ENCODE measurements around the gene SLC26A2. TPM values are rescaled to one million over a fixed set of nuclear protein-coding genes. Genes with fewer than 3 reads are reported as not detected.
A peak's percentile ranks its signal among the peaks of the same experiment; 100 is the strongest.

The SLC26A2 gene
- total RNA-seq, 1 experiment from 2014 or later = 5.4 TPM

DNA sequence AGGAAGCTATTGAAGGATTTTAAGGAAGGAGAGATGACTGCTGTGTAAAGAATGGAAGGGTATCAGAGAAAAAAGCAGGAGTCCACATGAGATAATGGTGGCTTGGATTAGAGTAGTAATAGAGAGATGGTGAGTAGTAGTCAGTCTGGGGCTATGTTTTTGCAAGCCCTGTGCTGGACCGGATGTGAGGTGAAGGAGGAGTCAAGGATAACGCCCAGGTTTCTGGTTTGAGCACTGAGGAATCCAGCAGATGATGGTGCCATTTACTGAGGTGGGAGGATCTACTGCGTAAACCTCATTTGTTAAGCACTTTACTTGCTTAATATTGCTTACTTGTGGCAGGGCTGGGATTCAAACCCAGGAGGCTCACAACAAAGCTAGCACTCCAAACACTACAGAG, 38.8 kb downstream of the SLC26A2 start:
- no peaks in the 10 kb centered on the region for H3K36me3 ChIP-seq (ENCODE audit: insufficient read depth, low read length)
- H3K27ac ChIP-seq (ENCODE audit: low read length) = peak overlapping the region; percentile 43; the same call in 1 of the 2 replicates
- peaks cover 40% of the 10 kb centered on the region for H3K79me2 ChIP-seq (ENCODE audit: low read length)
- no peaks in the 10 kb centered on the region for H3K9me3 ChIP-seq (ENCODE audit: low read length)
- peak overlapping the region; percentile 96 for H3K9ac ChIP-seq (ENCODE audit: low read length)
- peak overlapping the region; percentile 93 for H3K4me2 ChIP-seq (ENCODE audit: low read depth, low read length, poor library complexity, severe bottlenecking)
- peaks cover 18% of the 10 kb centered on the region for H4K20me1 ChIP-seq (ENCODE audit: insufficient read depth, low read depth, low read length)
- peak overlapping the region; percentile 46; the same call in 1 of the 2 replicates for H2AFZ ChIP-seq (ENCODE audit: low read length)
- H3K4me1 ChIP-seq (ENCODE audit: low read length) = peaks cover 24% of the 10 kb centered on the region
- no peaks in the 10 kb centered on the region for H3K27me3 ChIP-seq (ENCODE audit: low read length)
- DNase-seq = peak; percentile 51
- H3K4me3 ChIP-seq (ENCODE audit: low read length) = peak overlapping the region; percentile 83
- no peaks in the 10 kb centered on the region for H3K9me2 ChIP-seq (replicated peaks; ENCODE audit: insufficient read depth, low read length)

DNA sequence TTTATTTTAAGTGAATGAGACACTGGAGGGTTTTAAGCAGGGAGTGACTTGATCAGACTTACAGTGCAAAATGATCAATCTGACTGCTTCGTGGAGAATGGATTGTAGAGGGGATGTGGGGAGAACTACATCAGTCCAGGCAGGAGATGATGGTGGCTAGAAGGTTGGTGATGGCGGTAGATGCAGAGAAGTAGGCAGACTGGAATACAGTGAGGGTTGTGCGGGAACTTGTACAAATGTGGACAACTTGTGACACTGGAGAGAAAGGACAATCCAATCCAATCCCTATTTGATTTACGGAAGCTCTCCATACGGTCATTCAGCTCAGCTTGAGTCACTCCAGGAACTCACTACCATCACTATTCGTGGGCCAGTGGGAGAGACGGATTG, 39.3 kb downstream of the SLC26A2 start:
- H3K79me2 ChIP-seq (ENCODE audit: low read length) = peaks cover 45% of the 10 kb centered on the region
- no peaks in the 10 kb centered on the region for H3K27me3 ChIP-seq (ENCODE audit: low read length)
- peak overlapping the region; percentile 93 for H3K4me2 ChIP-seq (ENCODE audit: low read depth, low read length, poor library complexity, severe bottlenecking)
- H3K9ac ChIP-seq (ENCODE audit: low read length) = peak overlapping the region; percentile 96
- peaks cover 23% of the 10 kb centered on the region for H4K20me1 ChIP-seq (ENCODE audit: insufficient read depth, low read depth, low read length)
- peak overlapping the region; percentile 46; the same call in 1 of the 2 replicates for H2AFZ ChIP-seq (ENCODE audit: low read length)
- H3K27ac ChIP-seq (ENCODE audit: low read length) = peak overlapping the region; percentile 43
- DNase-seq = no peak
- peaks cover 24% of the 10 kb centered on the region for H3K4me1 ChIP-seq (ENCODE audit: low read length)
- no peaks in the 10 kb centered on the region for H3K9me3 ChIP-seq (ENCODE audit: low read length)
- no peaks in the 10 kb centered on the region for H3K9me2 ChIP-seq (replicated peaks; ENCODE audit: insufficient read depth, low read length)
- peaks cover 5% of the 10 kb centered on the region; the same call in 1 of the 2 replicates for H3K36me3 ChIP-seq (ENCODE audit: insufficient read depth, low read length)
- H3K4me3 ChIP-seq (ENCODE audit: low read length) = peak overlapping the region; percentile 83

- Histone ChIP-seq H3K9ac (ENCODE audit: low read length) (peak within 1 kb of the TSS; percentile 96), H2AFZ (ENCODE audit: low read length) (peak within 1 kb of the TSS; percentile 46; the same call in 1 of the 2 replicates), H3K27me3 (ENCODE audit: low read length) (no peaks in the 10 kb centered on the region), H4K20me1 (ENCODE audit: insufficient read depth, low read depth, low read length) (peaks cover 23% of the 10 kb centered on the region), H3K4me2 (ENCODE audit: low read depth, low read length, poor library complexity, severe bottlenecking) (peak within 1 kb of the TSS; percentile 93), H3K4me1 (ENCODE audit: low read length) (peaks cover 24% of the 10 kb centered on the region), H3K4me3 (ENCODE audit: low read length) (peak within 1 kb of the TSS; percentile 83), H3K36me3 (ENCODE audit: insufficient read depth, low read length) (peaks cover 6% of the 10 kb centered on the region; the same call in 1 of the 2 replicates), H3K27ac (ENCODE audit: low read length) (peak within 1 kb of the TSS; percentile 59), H3K9me3 (ENCODE audit: low read length) (no peaks in the 10 kb centered on the region), H3K79me2 (ENCODE audit: low read length) (peaks cover 48% of the 10 kb centered on the region), H3K9me2 (replicated peaks; ENCODE audit: insufficient read depth, low read length) (no peaks in the 10 kb centered on the region)
- DNase-seq = peak; percentile 98
Measured at GRCh38 chr5:150000256-150000989, 39.9 kb downstream of the SLC26A2 start, which contains the start of the genes HMGXB3 and TIGD6. TSS of gene HMGXB3 (plus strand) at chr5:150000739. CDS start at chr5:150004853, 4,114 bp downstream. TSS of gene TIGD6 (minus strand) at chr5:150000654. CDS start at chr5:149996348, 4,306 bp downstream.

DNA sequence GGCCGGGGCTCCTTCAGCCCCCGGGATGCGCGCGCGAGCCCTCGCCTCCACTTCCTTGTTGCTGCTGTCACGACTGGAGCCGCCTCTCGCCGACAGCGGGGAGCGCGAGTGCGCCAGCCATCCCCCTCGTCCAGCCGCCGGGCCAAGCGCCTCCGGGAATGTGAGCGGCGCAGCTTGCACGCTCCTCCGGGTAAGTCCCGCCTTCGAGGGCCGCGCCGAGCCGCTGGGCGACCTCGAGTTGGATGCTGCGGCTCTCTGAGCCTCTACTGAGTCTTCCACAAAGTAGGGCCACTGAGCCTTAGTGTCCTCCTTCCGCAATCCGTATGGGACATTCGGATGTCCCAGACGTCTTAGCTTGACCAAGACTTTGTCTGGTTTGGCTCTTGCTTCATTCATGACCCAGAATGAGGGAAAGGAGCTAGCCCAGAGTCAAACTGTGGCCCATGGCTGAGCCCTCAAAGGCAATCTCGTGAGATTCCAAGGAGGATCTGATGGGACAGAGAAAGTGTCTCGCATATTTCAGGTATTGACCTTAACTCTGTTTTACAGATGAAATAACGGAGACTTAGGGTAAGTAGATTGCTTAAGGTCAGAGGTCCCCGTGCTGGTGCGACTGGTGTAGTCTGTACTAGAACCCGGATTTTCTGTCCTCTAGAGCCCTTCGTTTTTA, 40.6 kb downstream of the SLC26A2 start:
- no peaks in the 10 kb centered on the region for H3K27me3 ChIP-seq (ENCODE audit: low read length)
- H4K20me1 ChIP-seq (ENCODE audit: insufficient read depth, low read depth, low read length) = peaks cover 27% of the 10 kb centered on the region
- H3K9me3 ChIP-seq (ENCODE audit: low read length) = no peaks in the 10 kb centered on the region
- peak overlapping the region; percentile 96 for H3K9ac ChIP-seq (ENCODE audit: low read length)
- H3K4me2 ChIP-seq (ENCODE audit: low read depth, low read length, poor library complexity, severe bottlenecking) = peak overlapping the region; percentile 93
- DNase-seq = peak; percentile 71
- H3K4me3 ChIP-seq (ENCODE audit: low read length) = peak overlapping the region; percentile 83
- peak overlapping the region; percentile 59 for H3K27ac ChIP-seq (ENCODE audit: low read length)
- peaks cover 54% of the 10 kb centered on the region for H3K79me2 ChIP-seq (ENCODE audit: low read length)
- H2AFZ ChIP-seq (ENCODE audit: low read length) = no peak overlapping the region
- H3K36me3 ChIP-seq (ENCODE audit: insufficient read depth, low read length) = peaks cover 8% of the 10 kb centered on the region; the same call in 1 of the 2 replicates
- peaks cover 24% of the 10 kb centered on the region for H3K4me1 ChIP-seq (ENCODE audit: low read length)
- no peaks in the 10 kb centered on the region for H3K9me2 ChIP-seq (replicated peaks; ENCODE audit: insufficient read depth, low read length)

DNA sequence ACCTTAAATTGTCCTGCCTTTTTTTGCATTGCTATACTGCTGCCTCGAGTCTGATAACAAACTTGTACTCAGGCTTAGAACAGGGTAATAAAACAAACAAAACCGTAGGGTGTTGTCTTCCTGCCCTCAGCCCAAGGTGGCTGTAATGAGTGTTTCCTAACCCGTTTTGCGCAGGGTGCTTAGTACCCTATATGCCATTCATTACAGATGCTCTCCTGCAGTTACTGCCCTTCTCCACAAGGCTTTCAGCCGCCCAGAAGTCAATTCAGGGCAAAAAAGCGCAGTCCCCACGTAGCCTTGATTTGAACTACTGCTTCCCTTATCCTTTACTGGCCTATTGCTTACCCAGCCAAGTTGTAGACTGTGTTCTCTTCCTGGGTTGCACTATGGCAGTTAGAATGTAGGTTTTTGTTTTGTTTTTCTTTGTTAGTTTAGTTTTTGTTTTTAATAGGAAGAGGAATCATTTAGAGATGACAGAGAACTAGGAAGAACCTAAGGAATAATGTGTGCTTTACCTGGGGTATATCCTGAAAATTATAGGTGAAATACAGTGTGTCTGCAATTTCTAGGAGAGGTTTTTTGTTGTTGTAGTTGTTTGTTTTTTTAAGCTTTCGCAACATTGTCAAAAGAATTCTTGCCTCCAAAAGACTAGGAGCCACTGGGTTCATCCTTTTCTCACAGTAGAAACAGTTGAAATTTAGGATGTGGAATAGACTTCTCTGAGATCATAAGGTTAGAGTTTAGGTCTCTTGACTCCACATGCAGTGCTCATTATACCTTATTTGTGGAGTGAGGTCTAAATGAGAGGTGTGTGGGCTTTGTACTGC, 41.3 kb downstream of the SLC26A2 start:
- Histone ChIP-seq H3K4me3 (ENCODE audit: low read length) (peak overlapping the region; percentile 83), H3K4me2 (ENCODE audit: low read depth, low read length, poor library complexity, severe bottlenecking) (peak overlapping the region; percentile 93), H2AFZ (ENCODE audit: low read length) (no peak overlapping the region), H3K27ac (ENCODE audit: low read length) (0 out of 2 replicates have a peak overlapping the region, but pooled peaks have one; percentile 59), H3K9me2 (replicated peaks; ENCODE audit: insufficient read depth, low read length) (no peaks in the 10 kb centered on the region), H3K79me2 (ENCODE audit: low read length) (peaks cover 61% of the 10 kb centered on the region), H3K36me3 (ENCODE audit: insufficient read depth, low read length) (peaks cover 16% of the 10 kb centered on the region; the same call in 1 of the 2 replicates), H3K9ac (ENCODE audit: low read length) (peak overlapping the region; percentile 96), H3K27me3 (ENCODE audit: low read length) (no peaks in the 10 kb centered on the region), H4K20me1 (ENCODE audit: insufficient read depth, low read depth, low read length) (peaks cover 27% of the 10 kb centered on the region), H3K4me1 (ENCODE audit: low read length) (peaks cover 24% of the 10 kb centered on the region), H3K9me3 (ENCODE audit: low read length) (no peaks in the 10 kb centered on the region)
- DNase-seq = peak; percentile 88

DNA sequence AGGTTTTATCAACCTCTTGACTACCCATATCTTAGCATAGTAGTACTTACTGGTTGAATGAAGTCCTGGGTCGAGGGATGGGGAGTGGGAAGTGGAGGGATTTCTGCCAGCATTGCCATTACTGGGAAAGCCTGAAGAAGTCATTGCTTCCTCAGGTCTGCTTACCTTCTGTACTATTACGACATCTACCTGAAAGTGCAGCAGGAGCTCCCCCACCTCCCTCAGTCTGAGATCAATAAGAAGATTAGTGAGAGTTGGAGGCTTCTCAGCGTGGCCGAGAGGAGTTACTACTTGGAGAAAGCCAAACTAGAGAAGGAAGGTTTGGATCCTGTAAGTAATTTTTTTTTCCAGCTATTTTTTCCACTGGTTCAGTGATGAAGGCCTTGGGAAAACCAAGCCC, 45.8 kb downstream of the SLC26A2 start:
- Histone ChIP-seq H3K4me2 (ENCODE audit: low read depth, low read length, poor library complexity, severe bottlenecking) (no peak overlapping the region), H3K9me3 (ENCODE audit: low read length) (no peaks in the 10 kb centered on the region), H4K20me1 (ENCODE audit: insufficient read depth, low read depth, low read length) (peaks cover 24% of the 10 kb centered on the region), H3K27me3 (ENCODE audit: low read length) (no peaks in the 10 kb centered on the region), H3K9ac (ENCODE audit: low read length) (no peak overlapping the region), H3K9me2 (replicated peaks; ENCODE audit: insufficient read depth, low read length) (no peaks in the 10 kb centered on the region), H3K27ac (ENCODE audit: low read length) (no peak overlapping the region), H2AFZ (ENCODE audit: low read length) (no peak overlapping the region), H3K4me1 (ENCODE audit: low read length) (peaks cover 13% of the 10 kb centered on the region), H3K4me3 (ENCODE audit: low read length) (no peak overlapping the region), H3K79me2 (ENCODE audit: low read length) (peaks cover 93% of the 10 kb centered on the region), H3K36me3 (ENCODE audit: insufficient read depth, low read length) (peaks cover 56% of the 10 kb centered on the region)
- DNase-seq = no peak

GRCh38 chr5:150007050-150007449, 46.5 kb downstream of the SLC26A2 start:
- no peaks in the 10 kb centered on the region for H3K27me3 ChIP-seq (ENCODE audit: low read length)
- peaks cover 19% of the 10 kb centered on the region for H4K20me1 ChIP-seq (ENCODE audit: insufficient read depth, low read depth, low read length)
- peaks cover 89% of the 10 kb centered on the region for H3K79me2 ChIP-seq (ENCODE audit: low read length)
- H3K27ac ChIP-seq (ENCODE audit: low read length) = no peak overlapping the region
- peaks cover 61% of the 10 kb centered on the region for H3K36me3 ChIP-seq (ENCODE audit: insufficient read depth, low read length)
- H2AFZ ChIP-seq (ENCODE audit: low read length) = no peak overlapping the region
- no peak overlapping the region for H3K9ac ChIP-seq (ENCODE audit: low read length)
- H3K4me3 ChIP-seq (ENCODE audit: low read length) = no peak overlapping the region
- no peaks in the 10 kb centered on the region for H3K9me2 ChIP-seq (replicated peaks; ENCODE audit: insufficient read depth, low read length)
- peaks cover 8% of the 10 kb centered on the region for H3K4me1 ChIP-seq (ENCODE audit: low read length)
- no peak for DNase-seq
- H3K4me2 ChIP-seq (ENCODE audit: low read depth, low read length, poor library complexity, severe bottlenecking) = no peak overlapping the region
- H3K9me3 ChIP-seq (ENCODE audit: low read length) = no peaks in the 10 kb centered on the region

Data from Karpas-422 (cell line).